ENCODE data around the gene ZBTB7C. TPM values are rescaled to one million over a fixed set of nuclear protein-coding genes. Genes with fewer than 3 reads are reported as not detected.

ZBTB7C gene
- total and polyA plus RNA-seq, 10 of the 15 experiments (the other 5 are each of a cell fraction or from before 2014, with no cell fraction given) = under 0.01 to 0.08 (median 0.01) TPM; not detected in 7

- 61% methylated on average over 4 of the region's 6 CpGs for WGBS (ENCODE audit: insufficient coverage, insufficient replicate concordance, low lambda C conversion rate, missing lambda C conversion rate)
- no peaks in the 10 kb centered on the region for H4K20me1 ChIP-seq (ENCODE audit: control insufficient read depth, insufficient read depth)
- no peak overlapping the region for H3K27ac ChIP-seq (ENCODE audit: control insufficient read depth, insufficient read depth)
- ATAC-seq (no peak), FAIRE-seq (no peak), DNase-seq (ENCODE audit: low read depth, low spot score) (no peak)
- no TSS peak for BruUV-seq (replicated peaks)
- CTCF ChIA-PET = no interaction called here
- H3K4me3 ChIP-seq = no peak overlapping the region
- intact Hi-C loops (cut with micrococcal nuclease; ENCODE audit: unreplicated experiment) = no loop called here
- H3K9me3 ChIP-seq (replicated peaks; ENCODE audit: control insufficient read depth, insufficient read depth, low read length) = no peaks in the 10 kb centered on the region
- POLR2A ChIA-PET = no interaction called here
- H3K36me3 ChIP-seq (ENCODE audit: control insufficient read depth in 2 of 2, insufficient read depth in 2 of 2, low read length in 1 of 2) = no peaks in the 10 kb centered on the region
- H3K79me2 ChIP-seq (ENCODE audit: control insufficient read depth, insufficient read depth, low read length) = no peaks in the 10 kb centered on the region
- in situ Hi-C loops (cut with MboI) = no loop called here
- SMC1A ChIA-PET (ENCODE audit: uncharacterized antibody, unreplicated experiment) = no interaction called here
- no peak overlapping the region for H3K9ac ChIP-seq (ENCODE audit: control insufficient read depth, insufficient read depth, low read length)
- RAD21 ChIA-PET (ENCODE audit: unreplicated experiment) = no interaction called here
- no peak overlapping the region for H2AFZ ChIP-seq (ENCODE audit: control insufficient read depth, low read depth, low read length)
- peaks cover 4 to 12% of the 10 kb centered on the region in 2 experiments; a peak in 3 of 4 replicates for H3K27me3 ChIP-seq (replicated peaks in 1 of 2; ENCODE audit: control insufficient read depth in 2 of 2, insufficient read depth in 2 of 2, low read length in 1 of 2)
- H3K4me2 ChIP-seq (ENCODE audit: control insufficient read depth, insufficient read depth) = no peak overlapping the region
- H3K4me1 ChIP-seq (ENCODE audit: control insufficient read depth, insufficient read depth, low read length) = no peaks in the 10 kb centered on the region
- TF ChIP-seq, protein P1, sequence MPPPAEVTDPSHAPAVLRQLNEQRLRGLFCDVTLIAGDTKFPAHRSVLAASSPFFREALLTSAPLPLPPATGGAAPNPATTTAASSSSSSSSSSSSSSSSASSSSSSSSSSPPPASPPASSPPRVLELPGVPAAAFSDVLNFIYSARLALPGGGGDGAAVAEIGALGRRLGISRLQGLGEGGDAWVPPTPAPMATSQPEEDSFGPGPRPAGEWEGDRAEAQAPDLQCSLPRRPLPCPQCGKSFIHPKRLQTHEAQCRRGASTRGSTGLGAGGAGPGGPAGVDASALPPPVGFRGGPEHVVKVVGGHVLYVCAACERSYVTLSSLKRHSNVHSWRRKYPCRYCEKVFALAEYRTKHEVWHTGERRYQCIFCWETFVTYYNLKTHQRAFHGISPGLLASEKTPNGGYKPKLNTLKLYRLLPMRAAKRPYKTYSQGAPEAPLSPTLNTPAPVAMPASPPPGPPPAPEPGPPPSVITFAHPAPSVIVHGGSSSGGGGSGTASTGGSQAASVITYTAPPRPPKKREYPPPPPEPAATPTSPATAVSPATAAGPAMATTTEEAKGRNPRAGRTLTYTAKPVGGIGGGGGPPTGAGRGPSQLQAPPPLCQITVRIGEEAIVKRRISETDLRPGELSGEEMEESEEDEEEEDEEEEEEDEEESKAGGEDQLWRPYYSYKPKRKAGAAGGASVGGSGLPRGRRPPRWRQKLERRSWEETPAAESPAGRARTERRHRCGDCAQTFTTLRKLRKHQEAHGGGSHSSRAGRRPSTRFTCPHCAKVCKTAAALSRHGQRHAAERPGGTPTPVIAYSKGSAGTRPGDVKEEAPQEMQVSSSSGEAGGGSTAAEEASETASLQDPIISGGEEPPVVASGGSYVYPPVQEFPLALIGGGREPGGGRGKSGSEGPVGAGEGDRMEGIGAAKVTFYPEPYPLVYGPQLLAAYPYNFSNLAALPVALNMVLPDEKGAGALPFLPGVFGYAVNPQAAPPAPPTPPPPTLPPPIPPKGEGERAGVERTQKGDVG (CRISPR knock-in tag; IDR thresholded peaks at IDR 0.05) = no peak
- TF ChIP-seq GATAD2B (conservative IDR thresholded peaks at IDR 0.05; ENCODE audit: low read depth) (no peak), BRCA1 (IDR thresholded peaks at IDR 0.05; ENCODE audit: low read depth, low read length) (no peak), IRF3 (IDR thresholded peaks at IDR 0.05) (no peak), BCL11A (IDR thresholded peaks at IDR 0.05; ENCODE audit: low read depth, low read length) (no peak), GABPA (IDR thresholded peaks at IDR 0.05; ENCODE audit: low read depth) (no peak), JUNB (IDR thresholded peaks at IDR 0.05) (no peak), EZH2 (IDR thresholded peaks at IDR 0.05; ENCODE audit: borderline replicate concordance, control insufficient read depth, low read depth, low read length) (no peak), RFX5 (IDR thresholded peaks at IDR 0.05; ENCODE audit: low read depth, low read length) (no peak), CHD4 (IDR thresholded peaks at IDR 0.05) (no peak), CREM (IDR thresholded peaks at IDR 0.05; ENCODE audit: low read depth) (no peak), CEBPB (IDR thresholded peaks at IDR 0.05; ENCODE audit: borderline replicate concordance in 1 of 2, low read depth in 2 of 2, low read length in 2 of 2) (no peak), ZNF207 (IDR thresholded peaks at IDR 0.05; ENCODE audit: borderline replicate concordance) (no peak), BCLAF1 (IDR thresholded peaks at IDR 0.05) (no peak), NFXL1 (IDR thresholded peaks at IDR 0.05; ENCODE audit: borderline replicate concordance) (no peak), IKZF2 (IDR thresholded peaks at IDR 0.05) (no peak)
- TF ChIP-seq, protein P2, sequence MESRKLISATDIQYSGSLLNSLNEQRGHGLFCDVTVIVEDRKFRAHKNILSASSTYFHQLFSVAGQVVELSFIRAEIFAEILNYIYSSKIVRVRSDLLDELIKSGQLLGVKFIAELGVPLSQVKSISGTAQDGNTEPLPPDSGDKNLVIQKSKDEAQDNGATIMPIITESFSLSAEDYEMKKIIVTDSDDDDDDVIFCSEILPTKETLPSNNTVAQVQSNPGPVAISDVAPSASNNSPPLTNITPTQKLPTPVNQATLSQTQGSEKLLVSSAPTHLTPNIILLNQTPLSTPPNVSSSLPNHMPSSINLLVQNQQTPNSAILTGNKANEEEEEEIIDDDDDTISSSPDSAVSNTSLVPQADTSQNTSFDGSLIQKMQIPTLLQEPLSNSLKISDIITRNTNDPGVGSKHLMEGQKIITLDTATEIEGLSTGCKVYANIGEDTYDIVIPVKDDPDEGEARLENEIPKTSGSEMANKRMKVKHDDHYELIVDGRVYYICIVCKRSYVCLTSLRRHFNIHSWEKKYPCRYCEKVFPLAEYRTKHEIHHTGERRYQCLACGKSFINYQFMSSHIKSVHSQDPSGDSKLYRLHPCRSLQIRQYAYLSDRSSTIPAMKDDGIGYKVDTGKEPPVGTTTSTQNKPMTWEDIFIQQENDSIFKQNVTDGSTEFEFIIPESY (IDR thresholded peaks at IDR 0.05) = no peak
These were observed 353.8 kb downstream of the ZBTB7C start for GRCh38 chr18:48055351-48055750.

Measured in GM12878 (cell line).